HG03175 (cell line): ENCODE results near the gene CDC42SE2.
"Not testable (repeated sequence)": the region's sequence is repeated elsewhere in the genome, so short reads cannot be mapped to it uniquely, and the experiment has no call there.

Experiments
- ATAC-seq: cut with Tn5 transposase; IDR thresholded peaks from one replicate; pipeline ENCODE4 v1.9.1; 2021; ENCODE audit warnings: mild to moderate bottlenecking, moderate library complexity; ENCODE audit not compliant: unreplicated experiment

Gene CDC42SE2

DNA sequence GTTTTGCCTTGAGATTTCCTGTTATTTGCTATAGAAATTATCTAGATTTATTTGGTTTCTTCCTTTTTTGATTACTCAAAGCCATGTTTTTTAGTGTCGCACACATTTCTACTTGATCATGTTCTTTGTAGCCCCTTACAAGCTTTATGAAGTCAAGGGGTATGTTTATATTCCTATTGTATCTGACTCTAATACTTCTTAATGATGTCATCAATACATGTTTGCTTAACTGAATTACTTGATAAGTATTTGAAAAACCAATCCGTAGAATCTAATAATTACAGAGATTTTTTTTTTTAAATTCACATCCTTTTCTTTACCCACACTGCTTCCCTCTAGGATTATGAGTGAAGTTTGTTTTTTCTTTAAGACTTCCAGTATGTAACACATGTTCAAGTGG, 53.0 kb downstream of the CDC42SE2 start:
- ATAC-seq: no peak

GRCh38 chr5:131318455-131318854, 54.6 kb downstream of the CDC42SE2 start:
- no peak for ATAC-seq

GRCh38 chr5:131321066-131321465, 57.2 kb downstream of the CDC42SE2 start:
- no peak for ATAC-seq

DNA sequence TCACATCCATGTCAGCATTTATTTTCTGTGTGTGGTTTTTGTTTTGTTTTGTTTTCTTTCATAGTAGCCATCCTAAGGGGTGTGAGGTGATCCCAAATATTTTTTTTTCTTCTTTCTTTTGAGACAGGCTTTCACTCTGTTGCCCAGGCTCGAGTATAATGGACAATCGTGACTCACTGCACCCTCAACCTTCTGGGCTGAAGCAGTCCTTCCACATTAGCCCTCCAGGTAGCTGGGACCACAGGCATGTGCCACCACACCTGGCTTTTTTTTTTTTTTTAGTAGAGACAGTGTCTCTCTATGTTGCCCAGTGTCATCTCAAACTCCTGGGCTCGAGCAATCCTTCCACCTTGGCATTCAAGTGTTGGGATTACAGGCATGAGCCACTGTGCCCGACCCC, 59.1 kb downstream of the CDC42SE2 start:
- ATAC-seq: no peak

- no peak for ATAC-seq
Measured at GRCh38 chr5:131323378-131323777, 59.5 kb downstream of the CDC42SE2 start.

DNA sequence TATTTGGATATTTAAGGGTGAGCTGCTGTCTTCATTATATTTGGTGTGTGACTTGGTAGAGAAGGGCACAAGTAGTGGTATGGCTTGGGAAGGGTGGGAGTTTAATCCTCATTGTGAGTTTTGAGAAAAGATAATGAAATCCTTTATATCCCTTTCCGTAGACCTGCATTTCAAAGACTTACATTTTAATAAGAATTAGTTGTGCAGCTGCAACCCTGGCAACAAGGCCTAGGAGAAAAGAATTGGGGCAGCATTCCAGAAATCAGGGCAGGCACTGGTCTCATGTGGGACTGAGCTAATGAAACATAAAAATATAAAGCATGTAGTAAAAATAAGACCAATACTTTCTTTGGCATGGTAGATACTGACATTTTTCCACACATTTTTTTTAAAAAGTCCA, 60.5 kb downstream of the CDC42SE2 start:
- no peak for ATAC-seq

DNA sequence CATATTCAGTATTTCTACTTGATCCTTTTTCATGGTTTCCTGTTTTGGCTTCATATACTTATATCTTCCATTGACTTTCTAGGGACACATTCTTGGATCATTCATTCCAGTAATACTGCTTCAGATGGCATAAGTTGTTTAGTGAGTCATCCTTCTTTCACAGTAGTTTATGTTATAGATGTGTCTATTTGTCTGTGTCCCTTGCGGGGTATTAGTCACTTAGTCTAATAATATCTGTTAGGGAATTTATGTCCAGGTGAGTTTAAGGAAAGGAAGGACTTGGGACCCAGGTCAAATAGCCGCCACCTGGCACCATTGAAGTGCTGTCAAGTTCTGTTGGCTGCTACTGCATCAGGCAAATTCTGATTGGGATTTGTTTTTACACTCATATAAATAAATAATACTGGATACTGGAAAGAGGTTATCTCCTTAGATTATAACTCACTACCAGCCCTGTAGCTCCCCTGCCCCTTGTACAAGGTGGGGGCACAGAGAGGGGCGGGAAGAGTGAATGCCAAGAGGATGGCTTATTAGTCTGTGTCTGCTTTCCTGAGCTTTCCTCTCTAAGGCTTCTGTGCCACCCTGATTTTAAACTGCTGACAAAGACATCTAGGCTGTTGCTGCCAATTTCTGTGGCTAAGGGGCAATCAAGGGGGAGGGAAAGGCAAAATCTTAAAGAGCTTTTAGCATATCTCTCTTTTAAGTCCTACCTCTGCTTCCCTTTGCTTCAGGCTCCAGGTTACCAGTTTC, 64.9 kb downstream of the CDC42SE2 start:
- no peak for ATAC-seq

DNA sequence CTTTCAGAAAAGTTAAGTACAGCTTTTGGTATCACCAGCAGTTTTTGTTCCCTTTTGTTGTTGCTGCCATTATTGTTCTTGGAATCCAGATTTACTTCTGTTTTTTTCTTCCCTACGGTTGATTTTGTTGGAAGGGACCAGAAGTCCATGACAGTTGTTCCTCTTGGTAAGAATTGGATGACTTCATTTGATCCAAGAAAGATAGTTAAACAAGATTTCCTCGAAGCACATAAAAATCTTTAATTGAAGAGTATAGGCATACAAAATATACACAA, 65.4 kb downstream of the CDC42SE2 start:
- ATAC-seq: no peak

GRCh38 chr5:131330031-131330430, 66.2 kb downstream of the CDC42SE2 start:
- ATAC-seq: no peak

DNA sequence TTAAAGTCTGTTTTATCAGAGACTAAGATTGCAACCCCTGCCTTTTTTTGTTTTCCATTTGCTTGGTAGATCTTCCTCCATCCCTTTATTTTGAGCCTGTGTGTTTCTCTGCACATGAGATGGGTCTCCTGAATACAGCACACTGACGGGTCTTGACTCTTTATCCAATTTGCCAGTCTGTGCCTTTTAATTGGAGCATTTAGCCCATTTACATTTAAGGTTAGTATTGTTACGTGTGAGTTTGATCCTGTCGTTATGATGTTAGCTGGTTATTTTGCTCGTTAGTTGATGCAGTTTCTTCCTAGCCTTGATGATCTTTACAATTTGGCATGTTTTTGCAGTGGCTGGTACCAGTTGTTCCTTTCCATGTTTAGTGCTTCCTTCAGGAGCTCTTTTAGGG, 71.9 kb downstream of the CDC42SE2 start:
- not testable (repeated sequence) for ATAC-seq

- ATAC-seq: not testable (repeated sequence)
Measured at GRCh38 chr5:131336801-131337200, 72.9 kb downstream of the CDC42SE2 start.

DNA sequence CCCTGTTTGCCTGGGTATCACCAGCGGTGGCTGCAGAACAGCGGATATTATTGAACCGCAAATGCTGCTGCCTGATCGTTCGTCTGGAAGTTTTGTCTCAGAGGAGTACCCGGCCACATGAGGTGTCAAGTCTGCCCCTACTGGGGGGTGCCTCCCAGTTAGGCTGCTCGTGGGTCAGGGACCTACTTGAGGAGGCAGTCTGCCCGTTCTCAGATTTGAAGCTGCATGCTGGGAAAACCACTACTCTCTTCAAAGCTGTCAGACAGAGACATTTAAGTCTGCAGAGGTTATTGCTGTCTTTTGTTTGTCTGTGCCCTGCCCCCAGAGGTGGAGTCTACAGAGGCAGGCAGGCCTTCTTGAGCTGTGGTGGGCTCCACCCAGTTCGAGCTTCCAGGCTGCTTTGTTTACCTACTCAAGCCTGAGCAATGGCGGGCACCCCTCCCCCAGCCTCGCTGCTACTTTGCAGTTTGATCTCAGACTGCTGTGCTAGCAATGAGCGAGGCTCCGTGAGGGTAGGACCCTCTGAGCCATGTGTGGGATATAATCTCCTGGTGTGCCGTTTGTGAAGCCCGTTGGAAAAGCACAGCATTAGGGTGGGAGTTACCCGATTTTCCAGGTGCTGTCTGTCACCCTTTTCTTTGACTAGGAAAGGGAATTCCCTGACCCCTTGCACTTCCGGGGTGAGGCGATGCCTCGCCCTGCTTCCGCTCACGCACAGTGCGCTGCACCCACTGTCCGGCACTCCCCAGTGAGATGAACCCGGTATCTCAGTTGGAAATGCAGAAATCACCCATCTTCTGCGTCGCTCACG, 73.6 kb downstream of the CDC42SE2 start:
- ATAC-seq: not testable (repeated sequence)

DNA sequence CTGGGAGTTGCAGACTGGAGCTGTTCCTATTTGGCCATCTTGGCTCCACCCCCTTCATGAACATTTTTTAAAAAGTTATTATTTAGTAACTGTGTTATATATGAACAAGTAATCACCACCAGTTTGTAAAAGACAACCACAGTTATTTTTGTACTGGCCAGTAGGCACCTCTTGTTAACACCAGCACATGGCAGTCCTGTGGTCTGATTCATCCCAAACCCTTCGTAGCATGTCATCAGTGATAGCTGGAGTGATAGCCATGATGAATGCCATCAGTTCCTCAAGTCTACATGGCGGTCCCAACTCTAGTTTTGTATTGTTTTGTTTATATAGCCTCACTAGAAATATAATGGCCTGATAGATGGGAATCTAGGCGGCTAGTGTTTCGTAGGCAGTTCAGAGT, 74.2 kb downstream of the CDC42SE2 start:
- no peak for ATAC-seq

DNA sequence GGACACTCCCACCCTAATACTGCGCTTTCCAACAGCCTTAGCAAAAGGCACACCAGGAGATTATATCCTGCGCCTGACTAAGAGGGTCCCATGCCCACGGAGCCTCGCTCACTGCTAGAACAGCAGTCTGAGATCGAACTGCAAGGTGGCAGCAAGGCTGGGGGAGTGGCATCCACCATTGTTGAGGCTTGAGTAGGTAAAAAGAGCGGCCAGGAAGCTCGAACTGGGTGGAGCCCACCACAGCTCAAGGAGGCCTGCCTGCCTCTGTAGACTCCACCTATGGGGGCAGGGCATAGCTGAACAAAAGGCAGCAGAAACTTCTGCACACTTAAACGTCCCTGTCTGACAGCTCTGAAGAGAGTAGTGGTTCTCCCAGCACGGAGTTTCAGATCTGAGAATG, 80.4 kb downstream of the CDC42SE2 start:
- ATAC-seq: not testable (repeated sequence)

- not testable (repeated sequence) for ATAC-seq
Measured at GRCh38 chr5:131346204-131346603, 82.4 kb downstream of the CDC42SE2 start.

DNA sequence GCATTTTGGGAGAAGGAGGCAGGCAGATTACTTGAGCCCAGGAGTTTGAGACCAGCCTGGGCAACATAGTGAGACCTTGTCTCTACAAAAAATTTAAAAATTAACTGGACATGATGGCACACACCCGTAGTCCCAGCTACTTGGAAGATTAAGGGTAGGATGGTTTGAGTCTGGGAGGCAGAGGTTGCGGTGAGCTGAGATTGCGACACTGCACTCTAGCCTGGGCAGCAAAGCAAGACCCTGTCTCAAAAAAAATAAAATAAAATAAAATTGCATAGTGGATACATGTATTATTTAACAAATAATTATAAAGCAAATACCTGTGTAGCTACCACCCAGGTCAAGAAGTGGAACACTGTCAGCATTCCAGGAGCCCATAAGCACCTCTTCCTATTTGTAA, 90.1 kb downstream of the CDC42SE2 start:
- no peak for ATAC-seq

DNA sequence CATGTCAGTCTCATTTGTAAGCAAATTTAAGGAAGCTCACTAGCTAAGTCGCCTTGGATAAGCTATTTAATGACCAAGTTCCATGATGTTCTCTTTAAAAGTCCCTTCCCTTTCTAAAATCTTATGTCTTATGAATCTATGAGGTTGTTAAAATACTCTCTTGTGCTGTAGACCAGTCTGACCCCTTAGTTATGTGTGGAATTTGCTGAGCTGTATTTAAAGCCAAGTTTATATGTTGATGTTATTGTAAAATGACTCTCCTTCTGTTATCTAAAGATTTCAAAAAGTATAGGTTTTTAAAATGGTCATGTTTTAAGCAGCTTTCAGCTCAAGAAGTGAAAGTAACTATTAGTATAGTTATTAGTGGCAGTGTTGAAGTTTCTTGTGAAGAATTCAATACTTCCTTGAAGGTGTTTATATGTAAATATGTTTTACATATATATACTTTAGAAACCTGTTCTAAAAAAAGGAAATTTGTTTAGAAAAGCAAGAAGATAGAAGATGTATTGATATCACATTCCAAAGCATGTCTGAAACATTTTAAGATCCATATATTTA, 92.2 kb downstream of the CDC42SE2 start:
- no peak for ATAC-seq

- ATAC-seq: no peak
Measured at GRCh38 chr5:131356619-131357018, 92.8 kb downstream of the CDC42SE2 start.

GRCh38 chr5:131357739-131358561, 94.1 kb downstream of the CDC42SE2 start:
- ATAC-seq: peak; percentile 42

GRCh38 chr5:131361677-131362315, 97.9 kb downstream of the CDC42SE2 start:
- ATAC-seq: no peak
